GM12878 (cell line): Measurements from ENCODE around the gene CS. TPM values are rescaled to one million over a fixed set of nuclear protein-coding genes. Genes with fewer than 3 reads are reported as not detected.

ENCODE experiments used
- ATAC-seq: fragments of 200-7000 bp; cut with Tn5 transposase; 3 replicates; pipeline ENCODE4 v1.9.1; 2020; ENCODE audit warnings: mild to moderate bottlenecking, moderate library complexity
- BruUV-seq: library from RNA; stranded (reverse); fragments of 400-500 nt; replicated peaks from 2 replicates; lab custom pipeline; 2021; lab: Mats Ljungman, UMichigan
- CTCF ChIA-PET: fragments of 300-600 bp; sonication (Branson Sonifier 250); formaldehyde crosslinking; extraction: SDS; loops from one replicate; lab custom pipeline; 2021; ENCODE audit warnings: inconsistent platforms; lab: Yijun Ruan, JAX
- POLR2A ChIA-PET: fragments of 350-600 bp; formaldehyde crosslinking; extraction: SDS; loops from one replicate; lab custom pipeline; 2021; ENCODE audit warnings: inconsistent platforms; lab: Charles Lee
- RAD21 ChIA-PET: fragments of 300-600 bp; sonication (Branson Sonifier 250); formaldehyde crosslinking; loops from one replicate; lab custom pipeline; 2023; ENCODE audit warnings: antibody characterized with exemption; ENCODE audit not compliant: unreplicated experiment; lab: Charles Lee
- SMC1A ChIA-PET: fragments of 300-600 bp; sonication (Branson Sonifier 250); formaldehyde crosslinking; loops from one replicate; lab custom pipeline; 2023; ENCODE audit not compliant: unreplicated experiment, uncharacterized antibody; lab: Charles Lee
- DNase-seq: peaks from one replicate; pipeline ENCODE4 v3.0.0-alpha.2; 2011; ENCODE audit warnings: low read depth, low spot score
- FAIRE-seq: peaks from 3 replicates; lab custom pipeline; 2011; peaks lifted over from hg19 to GRCh38; lab: Jason Lieb, UNC
- H2AFZ ChIP-seq: 2 replicates; pipeline ENCODE4 v1.6.0; 2011; ENCODE audit warnings: low read depth, low read length, control low read depth; ENCODE audit not compliant: control insufficient read depth
- H3K27ac ChIP-seq: 2 replicates; pipeline ENCODE4 v1.5.1; 2011; ENCODE audit warnings: control low read depth; ENCODE audit not compliant: control insufficient read depth, insufficient read depth
- H3K27me3 ChIP-seq, 2 experiments: replicated peaks in 1 of 2; 2 replicates each; pipeline versions ENCODE4 v1.6.0 to v1.6.1; 2011; ENCODE audit warnings: low read length in 1 of 2; ENCODE audit not compliant: control insufficient read depth in 2 of 2, insufficient read depth in 2 of 2
- H3K36me3 ChIP-seq, 2 experiments: 2 replicates each; pipeline ENCODE4 v1.5.1; 2011; ENCODE audit warnings: low read length in 1 of 2; ENCODE audit not compliant: control insufficient read depth in 2 of 2, insufficient read depth in 2 of 2
- H3K4me1 ChIP-seq: 2 replicates; pipeline ENCODE4 v1.6.1; 2011; ENCODE audit warnings: mild to moderate bottlenecking, low read length, moderate library complexity, mixed read lengths; ENCODE audit not compliant: control insufficient read depth, insufficient read depth
- H3K4me2 ChIP-seq: 2 replicates; pipeline ENCODE4 v1.6.0; 2011; ENCODE audit warnings: control low read depth; ENCODE audit not compliant: control insufficient read depth, insufficient read depth
- H3K4me3 ChIP-seq: fragments of 200-600 bp; sonication (generic); 2 replicates; pipeline ENCODE4 v1.5.1; 2016
- H3K79me2 ChIP-seq: 2 replicates; pipeline ENCODE4 v1.6.0; 2011; ENCODE audit warnings: low read length; ENCODE audit not compliant: control insufficient read depth, insufficient read depth
- H3K9ac ChIP-seq: 2 replicates; pipeline ENCODE4 v1.8.0; 2011; ENCODE audit warnings: low read length, control low read depth, mixed read lengths; ENCODE audit not compliant: control insufficient read depth, insufficient read depth
- H3K9me3 ChIP-seq: replicated peaks from 3 replicates; pipeline ENCODE4 v1.5.1; 2011; ENCODE audit warnings: mild to moderate bottlenecking, low read length; ENCODE audit not compliant: control insufficient read depth, insufficient read depth
- H4K20me1 ChIP-seq: 2 replicates; pipeline ENCODE4 v1.6.0; 2011; ENCODE audit not compliant: control insufficient read depth, insufficient read depth
- CHD4 ChIP-seq: fragments of 200-600 bp; sonication (generic); IDR thresholded peaks from 2 replicates; pipeline ENCODE4 v1.6.1; 2016; ENCODE audit warnings: mild to moderate bottlenecking
- E4F1 ChIP-seq: fragments of 450-650 bp; IDR thresholded peaks from 2 replicates; pipeline ENCODE4 v1.6.1; 2018; ENCODE audit warnings: borderline replicate concordance, mild to moderate bottlenecking; ENCODE audit not compliant: partially characterized antibody
- EZH2 ChIP-seq: IDR thresholded peaks from 2 replicates; pipeline ENCODE4 v1.6.1; 2012; ENCODE audit warnings: low read depth, mild to moderate bottlenecking, control low read depth, inconsistent platforms, low read length, borderline replicate concordance; ENCODE audit not compliant: control insufficient read depth
- JUNB ChIP-seq: IDR thresholded peaks from 2 replicates; pipeline ENCODE4 v1.6.1; 2016; ENCODE audit warnings: antibody characterized with exemption, mild to moderate bottlenecking
- JUND ChIP-seq: IDR thresholded peaks from 2 replicates; pipeline ENCODE4 v1.6.1; 2012; ENCODE audit warnings: low read depth, mild to moderate bottlenecking, low read length, improper control_type of control experiment, moderate library complexity
- MXI1 ChIP-seq: fragments of 150-350 bp; IDR thresholded peaks from 2 replicates; pipeline ENCODE4 v1.6.1; 2011; ENCODE audit warnings: low read depth, mild to moderate bottlenecking, inconsistent platforms, low read length, improper control_type of control experiment
- NFXL1 ChIP-seq: fragments of 450-650 bp; IDR thresholded peaks from 2 replicates; pipeline ENCODE4 v1.6.1; 2017; ENCODE audit warnings: antibody characterized with exemption, mild to moderate bottlenecking, borderline replicate concordance
- NFYA ChIP-seq: IDR thresholded peaks from 2 replicates; pipeline ENCODE4 v1.6.1; 2011; ENCODE audit warnings: low read depth, mild to moderate bottlenecking, low read length, improper control_type of control experiment, borderline replicate concordance
- NRF1 ChIP-seq: conservative IDR thresholded peaks from 2 replicates; pipeline ENCODE4 v1.6.1; 2011; ENCODE audit warnings: mild to moderate bottlenecking, low read depth, low read length, improper control_type of control experiment
- PAX5 ChIP-seq: IDR thresholded peaks from 2 replicates; pipeline ENCODE4 v1.6.1; 2011; ENCODE audit warnings: low read depth, low read length, borderline replicate concordance
- PML ChIP-seq: IDR thresholded peaks from 2 replicates; pipeline ENCODE4 v1.6.1; 2012; ENCODE audit warnings: low read length, inconsistent platforms
- POLR2AphosphoS5 ChIP-seq: IDR thresholded peaks from 2 replicates; pipeline ENCODE4 v1.6.1; 2011; ENCODE audit warnings: mild to moderate bottlenecking, low read length, inconsistent platforms
- SIN3A ChIP-seq: IDR thresholded peaks from 2 replicates; pipeline ENCODE4 v1.6.1; 2012; ENCODE audit warnings: low read depth, low read length, improper control_type of control experiment
- STAT1 ChIP-seq: fragments of 450-650 bp; conservative IDR thresholded peaks from 2 replicates; pipeline ENCODE4 v1.6.1; 2014; ENCODE audit warnings: antibody characterized with exemption, mild to moderate bottlenecking
- TCF3 ChIP-seq: IDR thresholded peaks from 2 replicates; pipeline ENCODE4 v1.6.1; 2012; ENCODE audit warnings: low read depth, mild to moderate bottlenecking, low read length, borderline replicate concordance; ENCODE audit not compliant: insufficient read depth
- ZZZ3 ChIP-seq: IDR thresholded peaks from 2 replicates; pipeline ENCODE4 v1.6.1; 2011; ENCODE audit warnings: low read depth; ENCODE audit not compliant: control insufficient read depth, insufficient read length
- WGBS: methylation state at CpG from one replicate; pipeline ENCODE4 v1.1.6; 2016; ENCODE audit warnings: low lambda C conversion rate; ENCODE audit not compliant: insufficient replicate concordance, insufficient coverage; ENCODE audit errors: missing lambda C conversion rate; 5-methylcytosine and 5-hydroxymethylcytosine counted together
- in situ Hi-C: fragments of 300-500 bp; cut with MboI; formaldehyde crosslinking; loops from 9 replicates; pipeline ENCODE4 v1.14.3; 2018; ENCODE audit warnings: mixed read lengths
- intact Hi-C: fragments of 100-400 bp; cut with micrococcal nuclease; formaldehyde crosslinking; loops from one replicate; pipeline ENCODE4 v1.14.2; 2022; ENCODE audit not compliant: unreplicated experiment
- polyA plus RNA-seq, 11 experiments: library from polyadenylated mRNA; depleted of rRNA in 4 of 11; unstranded in 6 of 11; stranded (reverse) in 5 of 11; fragments of >200 nt; fragmentation: Nextera tagmentation in 4 of 11; fragmentation: Illumina TruSeq in 1 of 11; extraction: Ambion mirVana in 4 of 11; extraction: Trizol in 1 of 11; gene quantifications; 1 replicate in 1 of 11; 2 replicates in 10 of 11; pipeline versions ENCODE4 v1.2.1 to v1.2.3, GENCODE V29; 2011 to 2016; ENCODE audit warnings: inconsistent platforms in 2 of 11, missing spikeins in 2 of 11, low read depth in 1 of 11
- total RNA-seq, 4 experiments: library from RNA; depleted of rRNA in 3 of 4; stranded (reverse); fragments of >200 nt in 3 of 4; fragmentation: Illumina TruSeq in 1 of 4; extraction: Trizol in 1 of 4; gene quantifications; 2 replicates each; pipeline versions ENCODE4 v1.2.1 to v1.2.3, GENCODE V29; 2013 to 2021

The CS gene
- total and polyA plus RNA-seq, 10 of the 15 experiments (the other 5 are each of a cell fraction or from before 2014, with no cell fraction given) = 64.9 to 276 (median 139) TPM

- in situ Hi-C loops = no loop called here
- Histone ChIP-seq H3K4me1 (peaks cover 3% of the 10 kb centered on the region), H3K36me3 (peaks cover 18 to 43% of the 10 kb centered on the region in 2 experiments), H3K27ac (no peak overlapping the region)
- TF ChIP-seq EZH2 = no peak
- no peak for TF ChIP-seq NRF1
- TF ChIP-seq POLR2AphosphoS5 = no peak
- no peak for TF ChIP-seq JUND
- no peak for TF ChIP-seq ZZZ3
- no peak for TF ChIP-seq SIN3A
- TF ChIP-seq NFXL1 = no peak
- TF ChIP-seq NFYA = no peak
- TF ChIP-seq TCF3 = no peak
- no peak for TF ChIP-seq STAT1
- no peak for TF ChIP-seq JUNB
- no peak for TF ChIP-seq MXI1
- no peak for TF ChIP-seq PML
- TF ChIP-seq CHD4 = no peak
- TF ChIP-seq E4F1 = no peak
- TF ChIP-seq PAX5 = no peak
- TF ChIP-seq, all 136 proteins: peak for 0
- no peak overlapping the region for H2AFZ ChIP-seq
- H3K27me3 ChIP-seq = no peaks in the 10 kb centered on the region
- H3K4me2 ChIP-seq = no peak overlapping the region
- ATAC-seq (no peak), DNase-seq (no peak), FAIRE-seq (no peak)
- no peaks in the 10 kb centered on the region for H4K20me1 ChIP-seq
- RAD21 ChIA-PET = no interaction called here
- H3K4me3 ChIP-seq = no peak overlapping the region
- WGBS = 99% methylated on average over 5 of the region's 5 CpGs
- H3K79me2 ChIP-seq = no peaks in the 10 kb centered on the region
- no TSS peak for BruUV-seq
- POLR2A ChIA-PET = interaction anchor here (0.8 to 1.6 kb wide), 3 partner anchors 9 to 15 kb away, joined by 3 to 6 read pairs (median 4); partner anchors contain the start of gene IL23A
- CTCF ChIA-PET = interaction anchor here (1.4 kb wide), 2 partner anchors 9 to 11 kb away, joined by 4 to 8 read pairs; partner anchors contain the start of gene STAT2
- H3K9ac ChIP-seq = no peak overlapping the region
- intact Hi-C loops = no loop called here
- H3K9me3 ChIP-seq = no peaks in the 10 kb centered on the region
- SMC1A ChIA-PET = interaction anchor here (1.3 to 2.6 kb wide), 2 partner anchors 9 to 11 kb away, joined by 3 to 18 read pairs; partner anchors contain the start of gene STAT2
Measured at GRCh38 chr12:56348776-56349175, 48.6 kb upstream of the CS start.
